ENCODE data around the gene WTAP.

WTAP gene

DNA sequence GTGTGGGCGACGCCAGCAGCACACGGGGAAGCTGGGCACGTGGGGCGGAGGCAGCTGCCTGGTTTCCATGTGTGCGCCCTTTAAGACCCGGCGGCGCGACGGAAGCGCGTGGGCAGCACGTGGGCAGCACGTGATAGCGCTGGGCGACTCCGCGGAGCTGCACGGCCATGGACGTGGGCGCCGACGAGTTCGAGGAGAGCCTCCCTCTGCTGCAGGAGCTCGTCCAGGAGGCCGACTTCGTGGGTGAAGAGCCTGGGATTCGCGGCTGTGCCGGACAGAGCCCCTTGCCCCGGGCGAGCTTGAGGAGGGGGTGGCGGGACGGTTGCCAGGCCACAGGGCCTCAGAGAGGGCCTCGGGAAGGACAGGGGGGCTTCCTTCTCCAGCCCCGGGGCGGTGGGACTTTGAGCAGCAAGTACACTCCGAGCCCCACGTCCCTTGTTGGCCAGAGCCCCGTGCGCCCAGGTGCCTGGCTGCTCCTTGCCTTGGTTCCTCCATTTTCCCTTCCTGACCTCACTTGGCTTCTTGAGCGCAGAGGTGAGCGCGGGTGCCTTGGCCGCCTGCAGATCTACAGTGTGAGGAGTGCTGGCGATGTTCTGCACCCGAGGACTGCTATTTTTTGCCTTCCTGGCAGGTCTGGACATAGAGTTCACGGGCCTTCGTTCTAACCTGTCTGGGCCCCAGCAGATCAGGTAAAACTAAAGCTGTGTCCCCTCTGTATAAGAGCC lies 73.0 kb downstream of the WTAP start, which contains the start of gene PNLDC1:
TSS of gene PNLDC1 (plus strand) at position 136 of the 725 bp plus-strand sequence. CDS start at position 168, 32 bp downstream.
- no peak for DNase-seq (ENCODE audit: low read depth in 1 of 2, low spot score in 1 of 2)

DNA sequence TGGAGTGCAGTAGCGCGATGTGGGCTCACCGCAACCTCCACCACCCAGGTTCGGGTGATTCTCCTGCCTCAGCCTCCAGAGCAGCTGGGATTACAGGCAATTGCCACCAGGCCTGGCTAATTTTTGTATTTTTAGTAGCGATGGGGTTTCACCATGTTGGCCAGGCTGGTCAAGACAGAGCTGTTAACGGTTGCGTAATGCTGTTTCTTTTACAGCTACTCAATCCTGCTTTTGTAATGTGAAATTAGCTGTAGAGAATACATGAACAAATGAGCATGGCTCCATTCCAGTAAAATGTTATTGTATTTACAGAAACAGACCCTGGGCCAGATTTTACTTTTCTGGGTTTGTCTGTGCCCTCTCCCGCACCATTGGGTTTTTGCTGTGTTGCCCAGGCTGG lies 74.6 kb downstream of the WTAP start:
- no peak for DNase-seq (ENCODE audit: low read depth in 1 of 2, low spot score in 1 of 2)

DNA sequence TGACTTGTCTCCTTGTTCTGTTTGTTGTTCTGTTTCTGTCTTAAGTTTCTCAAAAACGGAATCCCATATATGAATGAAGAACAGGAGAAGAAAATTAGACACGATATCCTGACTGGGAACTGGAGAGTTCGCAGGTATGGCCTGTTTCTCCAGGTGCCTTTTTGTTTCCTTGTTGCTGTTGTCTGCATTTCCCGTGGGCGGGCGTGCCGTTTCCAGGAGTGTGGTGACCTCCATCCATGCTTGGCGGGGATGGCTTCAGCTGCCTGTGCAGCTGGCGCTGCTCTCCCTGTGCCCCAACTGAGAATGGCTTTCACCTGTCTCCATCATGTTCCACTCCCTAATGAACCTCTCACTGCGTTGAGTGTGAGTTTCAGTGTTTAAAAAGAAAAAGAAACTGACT lies 77.2 kb downstream of the WTAP start:
- DNase-seq (ENCODE audit: low read depth in 1 of 2, low spot score in 1 of 2): no peak

DNA sequence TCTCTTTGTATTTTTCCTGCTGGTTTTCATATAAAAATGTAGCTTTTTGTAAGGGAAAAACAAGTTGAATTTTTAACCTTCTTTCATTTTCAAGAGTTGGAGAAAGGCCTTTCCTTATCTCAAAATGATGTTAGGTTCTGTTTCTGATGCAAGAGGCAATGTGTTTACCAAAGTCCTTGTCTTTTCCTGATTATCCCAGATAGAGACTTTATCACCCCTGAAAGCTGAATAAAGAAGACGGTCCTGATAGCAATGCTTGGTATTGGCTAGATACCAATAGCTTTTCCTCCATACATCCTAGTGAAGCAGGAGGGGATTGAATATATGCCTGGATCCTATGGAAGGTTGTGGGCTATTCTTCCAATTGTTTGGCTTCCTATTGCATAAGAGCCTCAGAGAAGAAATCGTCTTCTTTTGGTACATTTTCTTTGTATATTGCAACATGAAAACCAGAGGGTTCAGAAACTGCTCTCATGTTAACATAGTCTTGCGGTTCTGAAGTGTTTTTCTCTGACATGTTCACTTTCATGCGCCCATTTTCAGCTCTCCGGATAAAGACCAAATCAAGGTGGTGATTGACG lies 78.2 kb downstream of the WTAP start:
- no peak for DNase-seq (ENCODE audit: low read depth in 1 of 2, low spot score in 1 of 2)
